Activated T-helper 17 cell treated with anti-CD3 and anti-CD28 coated beads, Interleukin-2, amount 50 U/mL, for 72 hours (primary cell): Measurements from ENCODE around the gene PROSER3. TPM values are rescaled to one million over a fixed set of nuclear protein-coding genes. Genes with fewer than 3 reads are reported as not detected.

Experiments used
- ATAC-seq: fragments of 150-1000 bp; cut with Tn5 transposase; replicated peaks from 2 replicates; pipeline ENCODE4 v1.10.0; 2021; ENCODE audit warnings: mild to moderate bottlenecking, moderate library complexity
- H3K27ac Mint-ChIP-seq: one replicate; pipeline ENCODE4 v1.8.0; 2022; ENCODE audit warnings: mixed read lengths
- H3K27me3 Mint-ChIP-seq: one replicate; pipeline ENCODE4 v1.8.0; 2022; ENCODE audit warnings: mixed read lengths
- H3K36me3 Mint-ChIP-seq: one replicate; pipeline ENCODE4 v1.8.0; 2022; ENCODE audit warnings: low read depth, mild to moderate bottlenecking, mixed read lengths
- H3K4me1 Mint-ChIP-seq: one replicate; pipeline ENCODE4 v1.8.0; 2022; ENCODE audit warnings: mixed read lengths
- H3K4me3 Mint-ChIP-seq: one replicate; pipeline ENCODE4 v1.8.0; 2022; ENCODE audit warnings: mild to moderate bottlenecking, mixed read lengths
- H3K9me3 Mint-ChIP-seq: one replicate; pipeline ENCODE4 v1.8.0; 2022; ENCODE audit warnings: mixed read lengths
- total RNA-seq, 2 donors: library from RNA; stranded (reverse); gene quantifications; one replicate each; pipeline ENCODE4 v1.2.3, GENCODE V29; 2022

The PROSER3 gene
- total RNA-seq, 2 donors from 2014 or later = 28.4 to 31.2 TPM

GRCh38 chr19:35780717-35781116 lies 22.7 kb downstream of the PROSER3 start:
- ATAC-seq = no peak
- Mint-ChIP-seq H3K4me1 (peaks cover 4% of the 10 kb centered on the region), H3K27me3 (no peaks in the 10 kb centered on the region), H3K27ac (no peak overlapping the region), H3K9me3 (no peaks in the 10 kb centered on the region), H3K4me3 (no peak overlapping the region), H3K36me3 (no peaks in the 10 kb centered on the region)

GRCh38 chr19:35781650-35782049 lies 23.7 kb downstream of the PROSER3 start:
- Mint-ChIP-seq H3K4me3 (no peak overlapping the region), H3K9me3 (no peaks in the 10 kb centered on the region), H3K36me3 (no peaks in the 10 kb centered on the region), H3K27ac (no peak overlapping the region), H3K27me3 (no peaks in the 10 kb centered on the region), H3K4me1 (peaks cover 2% of the 10 kb centered on the region)
- ATAC-seq = no peak

GRCh38 chr19:35782589-35782988 lies 24.6 kb downstream of the PROSER3 start:
- no peaks in the 10 kb centered on the region for H3K36me3 Mint-ChIP-seq
- no peaks in the 10 kb centered on the region for H3K4me1 Mint-ChIP-seq
- no peak for ATAC-seq
- no peaks in the 10 kb centered on the region for H3K9me3 Mint-ChIP-seq
- no peak overlapping the region for H3K27ac Mint-ChIP-seq
- no peak overlapping the region for H3K4me3 Mint-ChIP-seq
- H3K27me3 Mint-ChIP-seq = no peaks in the 10 kb centered on the region

GRCh38 chr19:35783469-35784434 lies 25.8 kb downstream of the PROSER3 start:
- Mint-ChIP-seq H3K4me3 (no peak overlapping the region), H3K36me3 (no peaks in the 10 kb centered on the region), H3K27ac (no peak overlapping the region), H3K27me3 (no peaks in the 10 kb centered on the region), H3K9me3 (no peaks in the 10 kb centered on the region), H3K4me1 (no peaks in the 10 kb centered on the region)
- no peak for ATAC-seq

- no peaks in the 10 kb centered on the region for H3K27me3 Mint-ChIP-seq
- no peaks in the 10 kb centered on the region for H3K36me3 Mint-ChIP-seq
- no peaks in the 10 kb centered on the region for H3K9me3 Mint-ChIP-seq
- no peaks in the 10 kb centered on the region for H3K4me1 Mint-ChIP-seq
- no peak for ATAC-seq
- H3K4me3 Mint-ChIP-seq = no peak overlapping the region
- no peak overlapping the region for H3K27ac Mint-ChIP-seq
Observed at GRCh38 chr19:35784503-35785338, 26.7 kb downstream of the PROSER3 start.

GRCh38 chr19:35785339-35785627 lies 27.3 kb downstream of the PROSER3 start:
- Mint-ChIP-seq H3K4me1 (no peaks in the 10 kb centered on the region), H3K27ac (no peak overlapping the region), H3K4me3 (no peak overlapping the region), H3K27me3 (no peaks in the 10 kb centered on the region), H3K36me3 (no peaks in the 10 kb centered on the region), H3K9me3 (no peaks in the 10 kb centered on the region)
- ATAC-seq = no peak

- H3K4me3 Mint-ChIP-seq = no peak overlapping the region
- no peaks in the 10 kb centered on the region for H3K9me3 Mint-ChIP-seq
Observed at GRCh38 chr19:35786299-35787160, 28.6 kb downstream of the PROSER3 start.

GRCh38 chr19:35787227-35787799 lies 29.3 kb downstream of the PROSER3 start:
- Mint-ChIP-seq H3K4me3 (no peak overlapping the region), H3K27me3 (no peaks in the 10 kb centered on the region), H3K36me3 (no peaks in the 10 kb centered on the region), H3K9me3 (no peaks in the 10 kb centered on the region), H3K27ac (no peak overlapping the region), H3K4me1 (no peaks in the 10 kb centered on the region)
- ATAC-seq = no peak

More at GRCh38 chr19:35786299-35787160, 28.6 kb downstream of the PROSER3 start:
- Mint-ChIP-seq H3K36me3 (no peaks in the 10 kb centered on the region), H3K27me3 (no peaks in the 10 kb centered on the region), H3K27ac (no peak overlapping the region), H3K4me1 (no peaks in the 10 kb centered on the region)
- no peak for ATAC-seq

GRCh38 chr19:35788205-35788960 lies 30.4 kb downstream of the PROSER3 start:
- no peaks in the 10 kb centered on the region for H3K27me3 Mint-ChIP-seq
- no peak overlapping the region for H3K4me3 Mint-ChIP-seq
- no peak overlapping the region for H3K27ac Mint-ChIP-seq
- H3K36me3 Mint-ChIP-seq = no peaks in the 10 kb centered on the region
- no peak for ATAC-seq
- no peaks in the 10 kb centered on the region for H3K4me1 Mint-ChIP-seq
- no peaks in the 10 kb centered on the region for H3K9me3 Mint-ChIP-seq

GRCh38 chr19:35789195-35789977 lies 31.4 kb downstream of the PROSER3 start:
- Mint-ChIP-seq H3K27me3 (no peaks in the 10 kb centered on the region), H3K9me3 (no peaks in the 10 kb centered on the region)

GRCh38 chr19:35789978-35790944 lies 32.3 kb downstream of the PROSER3 start:
- H3K36me3 Mint-ChIP-seq = no peaks in the 10 kb centered on the region
- no peak overlapping the region for H3K27ac Mint-ChIP-seq
- H3K4me3 Mint-ChIP-seq = no peak overlapping the region
- H3K4me1 Mint-ChIP-seq = no peaks in the 10 kb centered on the region
- no peaks in the 10 kb centered on the region for H3K9me3 Mint-ChIP-seq
- ATAC-seq = peak; percentile 15
- H3K27me3 Mint-ChIP-seq = no peaks in the 10 kb centered on the region

More at GRCh38 chr19:35789195-35789977, 31.4 kb downstream of the PROSER3 start:
- Mint-ChIP-seq H3K4me1 (no peaks in the 10 kb centered on the region), H3K36me3 (no peaks in the 10 kb centered on the region), H3K4me3 (no peak overlapping the region), H3K27ac (no peak overlapping the region)
- ATAC-seq = no peak
